Measurements from ENCODE around the gene ABHD8. TPM values are rescaled to one million over a fixed set of nuclear protein-coding genes. Genes with fewer than 3 reads are reported as not detected.
A peak's percentile ranks its signal among the peaks of the same experiment; 100 is the strongest.
"Not testable (repeated sequence)": the region's sequence is repeated elsewhere in the genome, so short reads cannot be mapped to it uniquely, and the experiment has no call there.

ABHD8 gene
- total RNA-seq, 4 donors from 2014 or later, result 12.2 to 25.0 (median 19.8) TPM

DNA sequence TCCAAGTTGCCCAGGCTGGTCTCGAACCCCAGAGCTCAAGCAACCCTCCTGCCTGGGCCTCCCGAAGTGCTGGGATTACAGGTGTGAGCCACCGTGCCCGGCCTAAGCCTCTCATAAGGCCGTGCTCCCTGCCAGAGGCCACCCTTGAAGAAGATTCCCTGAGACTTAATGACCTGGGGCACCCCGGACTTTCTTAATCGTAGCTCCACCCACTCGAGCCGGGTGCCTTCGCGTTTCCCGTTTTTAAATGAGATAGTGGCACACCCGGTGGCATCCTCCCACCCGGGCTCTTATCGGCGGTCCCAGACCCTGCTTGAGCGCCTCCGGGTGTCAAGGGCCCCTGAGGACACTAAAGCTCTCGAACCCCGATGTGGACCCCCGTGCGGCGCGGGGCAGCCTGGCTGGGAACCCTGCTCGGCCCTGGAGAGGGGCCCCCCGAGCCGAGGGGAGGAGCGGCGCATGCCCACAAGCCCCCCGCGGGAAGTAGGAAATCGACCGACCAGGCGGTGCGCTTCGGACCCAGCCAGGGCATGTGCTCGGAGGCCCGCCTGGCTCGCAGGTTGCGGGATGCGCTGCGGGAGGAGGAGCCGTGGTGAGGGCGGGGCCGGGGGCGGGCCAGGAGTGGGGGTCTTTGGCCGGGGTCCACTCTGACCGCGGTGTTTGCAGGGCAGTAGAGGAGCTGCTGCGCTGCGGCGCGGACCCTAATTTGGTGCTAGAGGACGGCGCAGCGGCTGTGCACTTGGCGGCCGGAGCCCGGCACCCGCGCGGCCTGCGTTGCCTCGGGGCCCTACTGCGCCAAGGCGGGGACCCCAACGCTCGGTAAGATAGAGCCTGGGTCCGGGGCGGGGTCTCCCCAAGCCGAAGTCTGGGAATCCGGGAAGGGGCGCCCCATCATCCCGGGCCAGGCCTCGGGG is 21.6 kb downstream of the ABHD8 start, which contains the start of gene ANKLE1:
Gene ANKLE1, plus strand, starts transcription at position 511 of the 914 bp plus-strand sequence. Its CDS starts 20 bp downstream, at position 531.
- Histone ChIP-seq H3K4me3 (peak within 1 kb of the TSS; percentile 22 to 52 (median 44)), H3K9me3 (no peaks in the 10 kb centered on the region), H3K27me3 (peaks cover 16% of the 10 kb centered on the region in 3 donors), H3K4me1 (peaks cover 4 to 11% of the 10 kb centered on the region in 2 donors), H3K36me3 (peaks cover 0 to 16% of the 10 kb centered on the region in 2 donors), H3K27ac (no peak within 1 kb of the TSS)
- ATAC-seq, result no peak
- DNase-seq, result no peak
- no peak for TF ChIP-seq POLR2A (IDR thresholded peaks at IDR 0.05)
- TF ChIP-seq CTCF (IDR thresholded peaks at IDR 0.05 in 4 of 5, conservative IDR thresholded peaks at IDR 0.05 in 1 of 5), result no peak
- in situ Hi-C loops (cut with MboI; ENCODE audit: low sequenced_read_pairs in 4 of 4) (loop anchor here in 3 of 4 donors (5.0 to 25.0 kb wide), 3 partner anchors 77 to 519 kb away; no protein-coding TSS in a partner anchor), intact Hi-C loops (cut with DNase I; ENCODE audit: low total_unique reads) (loop anchor here (1.0 kb wide), 3 partner anchors 20 to 214 kb away; no protein-coding TSS in a partner anchor)

GRCh38 chr19:17279436-17279835 is 23.8 kb downstream of the ABHD8 start:
- DNase-seq (no peak), ATAC-seq (no peak)
- H3K27ac ChIP-seq, result no peak overlapping the region
- no peak for TF ChIP-seq POLR2A (IDR thresholded peaks at IDR 0.05)
- no peak for TF ChIP-seq CTCF (IDR thresholded peaks at IDR 0.05 in 4 of 5, conservative IDR thresholded peaks at IDR 0.05 in 1 of 5)
- peaks cover 0 to 38% of the 10 kb centered on the region in 2 donors for H3K36me3 ChIP-seq
- H3K9me3 ChIP-seq, result no peaks in the 10 kb centered on the region
- peaks cover 16% of the 10 kb centered on the region in 3 donors for H3K27me3 ChIP-seq
- peaks cover 4 to 11% of the 10 kb centered on the region in 2 donors for H3K4me1 ChIP-seq
- intact Hi-C loops (cut with DNase I; ENCODE audit: low total_unique reads), result loop anchor here (10.0 kb wide), 1 partner anchor 475 kb away; no protein-coding TSS in a partner anchor
- no peak overlapping the region for H3K4me3 ChIP-seq
- in situ Hi-C loops (cut with MboI; ENCODE audit: low sequenced_read_pairs in 4 of 4), result loop anchor here in 3 of 4 donors (5.0 to 25.0 kb wide), 2 partner anchors 212 to 517 kb away; no protein-coding TSS in a partner anchor

GRCh38 chr19:17275441-17276175 is 27.6 kb downstream of the ABHD8 start:
- no peak for ATAC-seq
- Histone ChIP-seq H3K4me3 (no peak overlapping the region), H3K27me3 (no peaks in the 10 kb centered on the region), H3K4me1 (no peaks in the 10 kb centered on the region), H3K9me3 (no peaks in the 10 kb centered on the region), H3K36me3 (peaks cover 0 to 72% of the 10 kb centered on the region in 2 donors), H3K27ac (no peak overlapping the region)
- no peak for TF ChIP-seq POLR2A (IDR thresholded peaks at IDR 0.05)
- TF ChIP-seq CTCF (IDR thresholded peaks at IDR 0.05 in 4 of 5, conservative IDR thresholded peaks at IDR 0.05 in 1 of 5), result no peak
- in situ Hi-C loops (cut with MboI; ENCODE audit: low sequenced_read_pairs in 4 of 4) (loop anchor here in 3 of 4 donors (5.0 to 25.0 kb wide), 2 partner anchors 208 to 513 kb away; no protein-coding TSS in a partner anchor), intact Hi-C loops (cut with DNase I; ENCODE audit: low total_unique reads) (loop anchor here (10.0 kb wide), 1 partner anchor 471 kb away; no protein-coding TSS in a partner anchor)
- no peak for DNase-seq

GRCh38 chr19:17274892-17275291 is 28.3 kb downstream of the ABHD8 start:
- H3K4me1 ChIP-seq, H3K27me3 ChIP-seq, DNase-seq, H3K27ac ChIP-seq, ATAC-seq, H3K4me3 ChIP-seq, H3K9me3 ChIP-seq: not testable (repeated sequence)
- intact Hi-C loops (cut with DNase I; ENCODE audit: low total_unique reads), result loop anchor here (10.0 kb wide), 1 partner anchor 470 kb away; no protein-coding TSS in a partner anchor
- in situ Hi-C loops (cut with MboI; ENCODE audit: low sequenced_read_pairs in 4 of 4), result loop anchor here in 3 of 4 donors (5.0 to 25.0 kb wide), 2 partner anchors 208 to 513 kb away; no protein-coding TSS in a partner anchor
- peaks cover 0 to 78% of the 10 kb centered on the region in 2 donors for H3K36me3 ChIP-seq
